HL-60 (cell line): ENCODE results near the gene BCL11B.

Experiments
- DNase-seq, 2 experiments: peaks; one replicate each; pipeline ENCODE4 v3.0.0-alpha.2; 2010 to 2020; ENCODE audit warnings: low read depth in 1 of 2, low spot score in 1 of 2
- H3K27ac ChIP-seq: fragments of 250-450 bp; sonication (Bioruptor Pico); replicated peaks from 2 replicates; pipeline ENCODE4 v1.5.1; 2020; ENCODE audit warnings: mild to moderate bottlenecking, moderate library complexity
- H3K27me3 ChIP-seq: fragments of 250-450 bp; sonication (Bioruptor Pico); 2 replicates; pipeline ENCODE4 v1.5.1; 2021; ENCODE audit warnings: mild to moderate bottlenecking, moderate library complexity; ENCODE audit not compliant: insufficient read depth, poor library complexity, severe bottlenecking
- H3K4me3 ChIP-seq: replicated peaks from 2 replicates; pipeline ENCODE4 v1.5.1; 2011; ENCODE audit warnings: mild to moderate bottlenecking, control low read depth, low read length; ENCODE audit not compliant: insufficient read depth
- CTCF ChIP-seq: IDR thresholded peaks from one replicate; pipeline ENCODE4 v1.5.1; 2011; ENCODE audit warnings: low read length, control low read depth, inconsistent platforms; ENCODE audit not compliant: insufficient read depth
- GABPA ChIP-seq: IDR thresholded peaks from 2 replicates; pipeline ENCODE4 v1.6.1; 2012; ENCODE audit warnings: low read depth
- POLR2AphosphoS5 ChIP-seq: IDR thresholded peaks from 2 replicates; pipeline ENCODE4 v1.6.1; 2012; ENCODE audit warnings: low read depth
- REST ChIP-seq: IDR thresholded peaks from 2 replicates; pipeline ENCODE4 v1.6.1; 2012; ENCODE audit warnings: low read depth; ENCODE audit not compliant: insufficient replicate concordance
- SPI1 ChIP-seq: IDR thresholded peaks from 2 replicates; pipeline ENCODE4 v1.6.1; 2012; ENCODE audit warnings: low read depth, mild to moderate bottlenecking, borderline replicate concordance

The BCL11B gene

GRCh38 chr14:99234961-99235571 lies 36.9 kb downstream of the BCL11B start:
- no peak overlapping the region for H3K27ac ChIP-seq
- no peak overlapping the region for H3K4me3 ChIP-seq
- TF ChIP-seq SPI1 (no peak), GABPA (no peak), CTCF (no peak), REST (no peak), POLR2AphosphoS5 (no peak)
- no peak for DNase-seq
- peaks cover 10% of the 10 kb centered on the region for H3K27me3 ChIP-seq

GRCh38 chr14:99234355-99234754 lies 37.6 kb downstream of the BCL11B start:
- DNase-seq = no peak
- TF ChIP-seq GABPA (no peak), REST (no peak), CTCF (no peak), SPI1 (no peak), POLR2AphosphoS5 (no peak)
- Histone ChIP-seq H3K27ac (no peak overlapping the region), H3K4me3 (no peak overlapping the region), H3K27me3 (peaks cover 10% of the 10 kb centered on the region)

- Histone ChIP-seq H3K27ac (no peak overlapping the region), H3K4me3 (no peak overlapping the region), H3K27me3 (peaks cover 6% of the 10 kb centered on the region)
- TF ChIP-seq POLR2AphosphoS5 (no peak), CTCF (no peak), SPI1 (no peak), REST (no peak), GABPA (no peak)
- no peak for DNase-seq
Observed at GRCh38 chr14:99233222-99234035, 38.6 kb downstream of the BCL11B start.
